Natural killer cell treated with Interleukin-12 subunit alpha and Interleukin-12 subunit beta and Interleukin-15 and Interleukin-18, amount 100 ng/mL, for 72 hours (primary cell): Measurements from ENCODE around the gene EHD1. TPM values are rescaled to one million over a fixed set of nuclear protein-coding genes. Genes with fewer than 3 reads are reported as not detected.

Experiments
- ATAC-seq, 2 donors: fragments of 150-1000 bp; cut with Tn5 transposase in 1 of 2; sonication (Bioruptor Pico), chemical (Tn5 transposase) in 1 of 2; 2 replicates each; pipeline ENCODE4 v1.10.0; 2021
- DNase-seq: peaks from one replicate; pipeline ENCODE4 v3.0.0; 2022; ENCODE audit warnings: low spot score
- H3K27ac Mint-ChIP-seq, 2 donors: 1 replicate in 1 of 2; 2 replicates in 1 of 2; pipeline ENCODE4 v1.8.0; 2022; ENCODE audit warnings: mixed read lengths in 2 of 2, mild to moderate bottlenecking in 1 of 2, moderate library complexity in 1 of 2
- H3K27me3 Mint-ChIP-seq, 2 donors: 1 replicate in 1 of 2; 2 replicates in 1 of 2; pipeline ENCODE4 v1.8.0; 2022; ENCODE audit warnings: mixed read lengths in 2 of 2
- H3K36me3 Mint-ChIP-seq: one replicate; pipeline ENCODE4 v1.8.0; 2022; ENCODE audit warnings: mixed read lengths
- H3K4me1 Mint-ChIP-seq, 2 donors: 1 replicate in 1 of 2; 2 replicates in 1 of 2; pipeline ENCODE4 v1.8.0; 2022; ENCODE audit warnings: low read depth in 2 of 2, mixed read lengths in 2 of 2, mild to moderate bottlenecking in 1 of 2
- H3K4me3 Mint-ChIP-seq: one replicate; pipeline ENCODE4 v1.8.0; 2022; ENCODE audit warnings: mixed read lengths
- H3K9me3 Mint-ChIP-seq: 2 replicates; pipeline ENCODE4 v1.8.0; 2022; ENCODE audit warnings: mixed read lengths
- total RNA-seq, 2 donors: library from RNA; stranded (reverse); gene quantifications; one replicate each; pipeline ENCODE4 v1.2.3, GENCODE V29; 2022

The EHD1 gene
- total RNA-seq, 2 donors from 2014 or later: 202 to 235 TPM

- peaks cover 11 to 14% of the 10 kb centered on the region in 2 donors for H3K4me1 Mint-ChIP-seq
- no peak for DNase-seq
- H3K36me3 Mint-ChIP-seq: no peaks in the 10 kb centered on the region
- no peak overlapping the region for H3K4me3 Mint-ChIP-seq
- no peak overlapping the region for H3K27ac Mint-ChIP-seq
- H3K27me3 Mint-ChIP-seq: no peaks in the 10 kb centered on the region
- ATAC-seq: no peak
- no peaks in the 10 kb centered on the region for H3K9me3 Mint-ChIP-seq
Measured at GRCh38 chr11:64839887-64840782, 38.3 kb downstream of the EHD1 start.

GRCh38 chr11:64839335-64839734 lies 39.1 kb downstream of the EHD1 start:
- H3K27me3 Mint-ChIP-seq: no peaks in the 10 kb centered on the region
- H3K9me3 Mint-ChIP-seq: no peaks in the 10 kb centered on the region
- DNase-seq: no peak
- peaks cover 7 to 11% of the 10 kb centered on the region in 2 donors for H3K4me1 Mint-ChIP-seq
- ATAC-seq: no peak
- no peaks in the 10 kb centered on the region for H3K36me3 Mint-ChIP-seq
- no peak overlapping the region for H3K27ac Mint-ChIP-seq
- H3K4me3 Mint-ChIP-seq: no peak overlapping the region

- no peak overlapping the region for H3K27ac Mint-ChIP-seq
- DNase-seq: no peak
- no peaks in the 10 kb centered on the region for H3K36me3 Mint-ChIP-seq
- H3K9me3 Mint-ChIP-seq: no peaks in the 10 kb centered on the region
- no peak overlapping the region for H3K4me3 Mint-ChIP-seq
- ATAC-seq: no peak
- H3K4me1 Mint-ChIP-seq: peaks cover 7 to 8% of the 10 kb centered on the region in 2 donors
- H3K27me3 Mint-ChIP-seq: no peaks in the 10 kb centered on the region
Measured at GRCh38 chr11:64838600-64839334, 39.7 kb downstream of the EHD1 start.

DNA sequence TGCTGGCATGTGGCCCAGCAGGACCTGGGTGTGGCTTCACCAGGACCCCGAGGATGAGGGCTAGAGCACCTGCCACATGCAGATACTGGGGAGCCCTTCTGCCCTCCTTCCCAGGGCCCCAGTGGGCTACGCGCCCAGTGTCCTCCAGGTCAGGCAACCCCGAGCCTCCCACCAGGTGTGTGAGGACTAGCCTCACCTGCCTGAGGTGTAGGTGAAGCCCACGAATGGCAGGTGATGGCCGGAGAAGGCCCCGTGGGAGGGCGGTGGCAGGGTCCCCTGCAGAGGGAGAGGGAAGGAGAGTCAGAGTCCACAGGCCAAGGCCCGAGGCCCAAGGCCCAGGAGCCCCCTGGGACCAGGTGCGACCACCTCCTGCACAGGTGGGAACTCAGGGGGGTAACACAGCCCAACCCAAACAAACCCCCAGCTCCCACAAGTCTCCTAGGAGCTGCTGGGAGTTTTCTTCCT lies 40.5 kb downstream of the EHD1 start:
- peaks cover 5 to 7% of the 10 kb centered on the region in 2 donors for H3K4me1 Mint-ChIP-seq
- no peak overlapping the region for H3K4me3 Mint-ChIP-seq
- H3K9me3 Mint-ChIP-seq: no peaks in the 10 kb centered on the region
- DNase-seq (no peak), ATAC-seq (no peak)
- H3K27ac Mint-ChIP-seq: no peak overlapping the region
- no peaks in the 10 kb centered on the region for H3K36me3 Mint-ChIP-seq
- H3K27me3 Mint-ChIP-seq: no peaks in the 10 kb centered on the region

GRCh38 chr11:64836448-64837072 lies 41.9 kb downstream of the EHD1 start:
- DNase-seq: no peak
- Mint-ChIP-seq H3K9me3 (no peaks in the 10 kb centered on the region), H3K4me1 (peaks cover 5 to 7% of the 10 kb centered on the region in 2 donors), H3K36me3 (no peaks in the 10 kb centered on the region), H3K27ac (no peak overlapping the region), H3K4me3 (no peak overlapping the region), H3K27me3 (no peaks in the 10 kb centered on the region)
- ATAC-seq: no peak

- ATAC-seq: no peak
- H3K36me3 Mint-ChIP-seq: no peaks in the 10 kb centered on the region
Measured at GRCh38 chr11:64835616-64836447, 42.6 kb downstream of the EHD1 start.

GRCh38 chr11:64834723-64835615 lies 43.5 kb downstream of the EHD1 start:
- DNase-seq: no peak
- peaks cover 5 to 7% of the 10 kb centered on the region in 2 donors for H3K4me1 Mint-ChIP-seq
- no peak overlapping the region for H3K4me3 Mint-ChIP-seq
- no peaks in the 10 kb centered on the region for H3K36me3 Mint-ChIP-seq
- no peak overlapping the region for H3K27ac Mint-ChIP-seq
- ATAC-seq: no peak
- H3K9me3 Mint-ChIP-seq: no peaks in the 10 kb centered on the region
- H3K27me3 Mint-ChIP-seq: no peaks in the 10 kb centered on the region

More at GRCh38 chr11:64835616-64836447, 42.6 kb downstream of the EHD1 start:
- peaks cover 5 to 7% of the 10 kb centered on the region in 2 donors for H3K4me1 Mint-ChIP-seq
- no peak overlapping the region for H3K4me3 Mint-ChIP-seq
- no peaks in the 10 kb centered on the region for H3K27me3 Mint-ChIP-seq
- no peak for DNase-seq
- no peak overlapping the region for H3K27ac Mint-ChIP-seq
- H3K9me3 Mint-ChIP-seq: no peaks in the 10 kb centered on the region

DNA sequence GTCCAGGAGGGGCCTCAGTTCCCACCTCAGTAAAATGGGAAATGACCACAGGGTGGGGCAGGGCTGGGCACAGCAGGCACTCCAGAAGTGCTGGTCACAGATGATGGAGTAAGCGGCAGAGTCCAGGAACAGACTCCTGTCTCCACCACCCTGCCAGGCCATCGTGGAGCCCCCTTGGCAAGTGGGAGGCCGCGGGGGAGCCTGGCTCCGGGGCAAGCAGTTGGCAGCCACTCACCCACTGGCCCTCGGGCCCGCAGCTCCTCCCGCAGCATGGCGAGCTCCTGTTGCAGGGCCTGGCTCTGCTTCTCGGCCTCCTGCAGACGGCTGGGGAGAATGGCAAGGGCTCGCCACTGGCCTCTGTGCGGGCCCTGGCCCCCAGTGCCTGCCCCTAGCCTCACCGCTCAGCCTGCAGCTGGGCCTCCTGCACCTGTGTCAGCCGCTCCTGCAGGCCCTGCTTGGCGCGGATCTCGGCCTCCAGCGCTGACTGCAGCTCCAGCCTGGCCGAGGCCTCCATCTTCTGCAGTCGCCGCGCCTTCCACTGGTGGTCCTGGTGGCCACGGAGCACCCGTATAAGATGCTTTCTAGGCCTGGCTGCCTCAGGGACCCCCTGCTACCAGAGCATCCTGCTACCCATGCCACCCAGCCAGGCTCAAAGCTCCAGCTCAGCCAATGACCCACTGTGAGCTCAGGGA lies 44.2 kb downstream of the EHD1 start:
- DNase-seq (no peak), ATAC-seq (no peak)
- Mint-ChIP-seq H3K27ac (no peak overlapping the region), H3K4me1 (peaks cover 5 to 7% of the 10 kb centered on the region in 2 donors), H3K9me3 (no peaks in the 10 kb centered on the region), H3K36me3 (no peaks in the 10 kb centered on the region), H3K27me3 (no peaks in the 10 kb centered on the region), H3K4me3 (no peak overlapping the region)

- H3K9me3 Mint-ChIP-seq: no peaks in the 10 kb centered on the region
- no peaks in the 10 kb centered on the region for H3K36me3 Mint-ChIP-seq
- H3K27me3 Mint-ChIP-seq: no peaks in the 10 kb centered on the region
- no peak overlapping the region for H3K27ac Mint-ChIP-seq
- no peak overlapping the region for H3K4me3 Mint-ChIP-seq
- DNase-seq: no peak
- no peak for ATAC-seq
- peaks cover 5 to 7% of the 10 kb centered on the region in 2 donors for H3K4me1 Mint-ChIP-seq
Measured at GRCh38 chr11:64833509-64833908, 44.9 kb downstream of the EHD1 start.

- ATAC-seq: no peak
- no peak overlapping the region for H3K4me3 Mint-ChIP-seq
- no peaks in the 10 kb centered on the region for H3K36me3 Mint-ChIP-seq
- peaks cover 5 to 7% of the 10 kb centered on the region in 2 donors for H3K4me1 Mint-ChIP-seq
- DNase-seq: no peak
- H3K27ac Mint-ChIP-seq: no peak overlapping the region
- no peaks in the 10 kb centered on the region for H3K27me3 Mint-ChIP-seq
- no peaks in the 10 kb centered on the region for H3K9me3 Mint-ChIP-seq
Measured at GRCh38 chr11:64833198-64833502, 45.3 kb downstream of the EHD1 start.

DNA sequence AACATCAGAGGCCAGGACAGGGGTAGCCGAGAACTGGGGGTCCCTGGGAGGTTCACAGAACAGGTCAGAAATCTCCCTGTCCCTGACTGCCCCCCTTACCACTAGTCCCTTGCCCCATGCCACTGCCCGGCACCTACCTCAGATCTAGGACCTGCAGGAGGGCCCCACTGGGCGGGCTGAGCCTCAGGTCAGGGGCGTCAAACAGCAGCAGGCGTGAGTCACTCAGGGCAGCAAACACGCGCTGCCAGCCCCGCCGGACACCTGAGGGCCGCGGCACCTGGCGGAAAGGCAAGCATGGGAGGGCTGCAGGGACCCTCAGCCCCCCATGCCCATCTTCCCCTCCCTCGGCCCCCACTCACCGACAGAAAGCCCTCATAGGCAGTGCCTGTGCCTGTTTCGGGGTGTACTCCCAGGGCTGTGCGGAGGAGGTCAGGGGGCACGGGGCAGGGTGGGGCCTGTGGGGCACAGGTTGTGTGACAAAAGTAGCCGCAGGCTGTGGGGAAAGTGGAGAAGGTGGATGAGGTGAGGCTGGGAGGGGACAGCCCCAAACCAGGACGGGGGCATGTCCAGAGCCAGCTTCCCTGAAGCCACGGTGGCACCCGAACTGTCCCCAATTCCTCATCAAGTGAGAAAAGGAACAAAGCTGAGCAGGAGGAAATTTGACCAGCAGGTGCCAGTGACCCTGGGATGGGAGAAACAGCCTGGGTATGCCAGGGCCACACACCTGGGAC lies 45.8 kb downstream of the EHD1 start:
- no peak for DNase-seq
- Mint-ChIP-seq H3K9me3 (no peaks in the 10 kb centered on the region), H3K27me3 (no peaks in the 10 kb centered on the region), H3K36me3 (no peaks in the 10 kb centered on the region), H3K27ac (no peak overlapping the region), H3K4me1 (peaks cover 5 to 7% of the 10 kb centered on the region in 2 donors), H3K4me3 (no peak overlapping the region)
- ATAC-seq: no peak
